ENCODE measurements around the gene EGFR.

The EGFR gene

DNA sequence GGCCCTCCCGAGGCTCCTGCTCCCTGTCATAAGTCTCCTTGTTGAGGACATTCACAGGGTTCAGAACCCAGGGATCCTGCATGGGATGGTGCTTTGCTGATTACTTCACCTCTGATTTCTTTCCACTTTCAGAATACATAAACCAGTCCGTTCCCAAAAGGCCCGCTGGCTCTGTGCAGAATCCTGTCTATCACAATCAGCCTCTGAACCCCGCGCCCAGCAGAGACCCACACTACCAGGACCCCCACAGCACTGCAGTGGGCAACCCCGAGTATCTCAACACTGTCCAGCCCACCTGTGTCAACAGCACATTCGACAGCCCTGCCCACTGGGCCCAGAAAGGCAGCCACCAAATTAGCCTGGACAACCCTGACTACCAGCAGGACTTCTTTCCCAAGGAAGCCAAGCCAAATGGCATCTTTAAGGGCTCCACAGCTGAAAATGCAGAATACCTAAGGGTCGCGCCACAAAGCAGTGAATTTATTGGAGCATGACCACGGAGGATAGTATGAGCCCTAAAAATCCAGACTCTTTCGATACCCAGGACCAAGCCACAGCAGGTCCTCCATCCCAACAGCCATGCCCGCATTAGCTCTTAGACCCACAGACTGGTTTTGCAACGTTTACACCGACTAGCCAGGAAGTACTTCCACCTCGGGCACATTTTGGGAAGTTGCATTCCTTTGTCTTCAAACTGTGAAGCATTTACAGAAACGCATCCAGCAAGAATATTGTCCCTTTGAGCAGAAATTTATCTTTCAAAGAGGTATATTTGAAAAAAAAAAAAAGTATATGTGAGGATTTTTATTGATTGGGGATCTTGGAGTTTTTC, 186.5 kb downstream of the EGFR start:
- H3K9me3 ChIP-seq (ENCODE audit: control insufficient read depth in 1 of 2, low read length in 2 of 2): no peaks in the 10 kb centered on the region
- H3K4me1 ChIP-seq (ENCODE audit: control insufficient read depth in 1 of 2, insufficient read depth in 2 of 2, low read length in 2 of 2): peaks cover 0 to 8% of the 10 kb centered on the region in 2 donors
- no peak overlapping the region for H3K27ac ChIP-seq (ENCODE audit: low read length)
- peaks cover 39 to 57% of the 10 kb centered on the region in 2 donors for H3K36me3 ChIP-seq (ENCODE audit: control insufficient read depth in 1 of 2, insufficient read depth in 2 of 2, low read length in 2 of 2)
- no peak overlapping the region for H3K4me3 ChIP-seq (ENCODE audit: low read depth in 1 of 2, low read length in 2 of 2)
- no peaks in the 10 kb centered on the region for H3K27me3 ChIP-seq (ENCODE audit: low read depth, low read length)

DNA sequence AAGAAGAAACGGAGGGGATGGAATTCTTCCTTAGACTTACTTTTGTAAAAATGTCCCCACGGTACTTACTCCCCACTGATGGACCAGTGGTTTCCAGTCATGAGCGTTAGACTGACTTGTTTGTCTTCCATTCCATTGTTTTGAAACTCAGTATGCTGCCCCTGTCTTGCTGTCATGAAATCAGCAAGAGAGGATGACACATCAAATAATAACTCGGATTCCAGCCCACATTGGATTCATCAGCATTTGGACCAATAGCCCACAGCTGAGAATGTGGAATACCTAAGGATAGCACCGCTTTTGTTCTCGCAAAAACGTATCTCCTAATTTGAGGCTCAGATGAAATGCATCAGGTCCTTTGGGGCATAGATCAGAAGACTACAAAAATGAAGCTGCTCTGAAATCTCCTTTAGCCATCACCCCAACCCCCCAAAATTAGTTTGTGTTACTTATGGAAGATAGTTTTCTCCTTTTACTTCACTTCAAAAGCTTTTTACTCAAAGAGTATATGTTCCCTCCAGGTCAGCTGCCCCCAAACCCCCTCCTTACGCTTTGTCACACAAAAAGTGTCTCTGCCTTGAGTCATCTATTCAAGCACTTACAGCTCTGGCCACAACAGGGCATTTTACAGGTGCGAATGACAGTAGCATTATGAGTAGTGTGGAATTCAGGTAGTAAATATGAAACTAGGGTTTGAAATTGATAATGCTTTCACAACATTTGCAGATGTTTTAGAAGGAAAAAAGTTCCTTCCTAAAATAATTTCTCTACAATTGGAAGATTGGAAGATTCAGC, 187.6 kb downstream of the EGFR start:
- Histone ChIP-seq H3K9me3 (ENCODE audit: control insufficient read depth in 1 of 2, low read length in 2 of 2) (no peaks in the 10 kb centered on the region), H3K4me1 (ENCODE audit: control insufficient read depth in 1 of 2, insufficient read depth in 2 of 2, low read length in 2 of 2) (peaks cover 0 to 10% of the 10 kb centered on the region in 2 donors), H3K27me3 (ENCODE audit: low read depth, low read length) (no peaks in the 10 kb centered on the region), H3K36me3 (ENCODE audit: control insufficient read depth in 1 of 2, insufficient read depth in 2 of 2, low read length in 2 of 2) (peaks cover 28 to 46% of the 10 kb centered on the region in 2 donors), H3K27ac (ENCODE audit: low read length) (no peak overlapping the region), H3K4me3 (ENCODE audit: low read depth in 1 of 2, low read length in 2 of 2) (no peak overlapping the region)

DNA sequence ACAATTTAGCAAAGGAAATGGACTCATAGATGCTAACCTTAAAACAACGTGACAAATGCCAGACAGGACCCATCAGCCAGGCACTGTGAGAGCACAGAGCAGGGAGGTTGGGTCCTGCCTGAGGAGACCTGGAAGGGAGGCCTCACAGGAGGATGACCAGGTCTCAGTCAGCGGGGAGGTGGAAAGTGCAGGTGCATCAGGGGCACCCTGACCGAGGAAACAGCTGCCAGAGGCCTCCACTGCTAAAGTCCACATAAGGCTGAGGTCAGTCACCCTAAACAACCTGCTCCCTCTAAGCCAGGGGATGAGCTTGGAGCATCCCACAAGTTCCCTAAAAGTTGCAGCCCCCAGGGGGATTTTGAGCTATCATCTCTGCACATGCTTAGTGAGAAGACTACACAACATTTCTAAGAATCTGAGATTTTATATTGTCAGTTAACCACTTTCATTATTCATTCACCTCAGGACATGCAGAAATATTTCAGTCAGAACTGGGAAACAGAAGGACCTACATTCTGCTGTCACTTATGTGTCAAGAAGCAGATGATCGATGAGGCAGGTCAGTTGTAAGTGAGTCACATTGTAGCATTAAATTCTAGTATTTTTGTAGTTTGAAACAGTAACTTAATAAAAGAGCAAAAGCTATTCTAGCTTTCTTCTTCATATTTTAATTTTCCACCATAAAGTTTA, 188.8 kb downstream of the EGFR start:
- H3K36me3 ChIP-seq (ENCODE audit: control insufficient read depth in 1 of 2, insufficient read depth in 2 of 2, low read length in 2 of 2): peaks cover 22 to 35% of the 10 kb centered on the region in 2 donors
- no peak overlapping the region for H3K27ac ChIP-seq (ENCODE audit: low read length)
- no peak overlapping the region for H3K4me3 ChIP-seq (ENCODE audit: low read depth in 1 of 2, low read length in 2 of 2)
- H3K4me1 ChIP-seq (ENCODE audit: control insufficient read depth in 1 of 2, insufficient read depth in 2 of 2, low read length in 2 of 2): peaks cover 0 to 14% of the 10 kb centered on the region in 2 donors
- no peaks in the 10 kb centered on the region for H3K9me3 ChIP-seq (ENCODE audit: control insufficient read depth in 1 of 2, low read length in 2 of 2)
- H3K27me3 ChIP-seq (ENCODE audit: low read depth, low read length): no peaks in the 10 kb centered on the region

DNA sequence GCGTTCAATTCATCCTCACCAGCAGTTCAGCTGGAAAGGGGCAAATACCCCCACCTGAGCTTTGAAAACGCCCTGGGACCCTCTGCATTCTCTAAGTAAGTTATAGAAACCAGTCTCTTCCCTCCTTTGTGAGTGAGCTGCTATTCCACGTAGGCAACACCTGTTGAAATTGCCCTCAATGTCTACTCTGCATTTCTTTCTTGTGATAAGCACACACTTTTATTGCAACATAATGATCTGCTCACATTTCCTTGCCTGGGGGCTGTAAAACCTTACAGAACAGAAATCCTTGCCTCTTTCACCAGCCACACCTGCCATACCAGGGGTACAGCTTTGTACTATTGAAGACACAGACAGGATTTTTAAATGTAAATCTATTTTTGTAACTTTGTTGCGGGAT, 190.5 kb downstream of the EGFR start:
- Histone ChIP-seq H3K9me3 (ENCODE audit: control insufficient read depth in 1 of 2, low read length in 2 of 2) (no peaks in the 10 kb centered on the region), H3K27me3 (ENCODE audit: low read depth, low read length) (no peaks in the 10 kb centered on the region), H3K4me3 (ENCODE audit: low read depth in 1 of 2, low read length in 2 of 2) (no peak overlapping the region), H3K27ac (ENCODE audit: low read length) (no peak overlapping the region), H3K4me1 (ENCODE audit: control insufficient read depth in 1 of 2, insufficient read depth in 2 of 2, low read length in 2 of 2) (peaks cover 0 to 14% of the 10 kb centered on the region in 2 donors), H3K36me3 (ENCODE audit: control insufficient read depth in 1 of 2, insufficient read depth in 2 of 2, low read length in 2 of 2) (peaks cover 20 to 31% of the 10 kb centered on the region in 2 donors)

DNA sequence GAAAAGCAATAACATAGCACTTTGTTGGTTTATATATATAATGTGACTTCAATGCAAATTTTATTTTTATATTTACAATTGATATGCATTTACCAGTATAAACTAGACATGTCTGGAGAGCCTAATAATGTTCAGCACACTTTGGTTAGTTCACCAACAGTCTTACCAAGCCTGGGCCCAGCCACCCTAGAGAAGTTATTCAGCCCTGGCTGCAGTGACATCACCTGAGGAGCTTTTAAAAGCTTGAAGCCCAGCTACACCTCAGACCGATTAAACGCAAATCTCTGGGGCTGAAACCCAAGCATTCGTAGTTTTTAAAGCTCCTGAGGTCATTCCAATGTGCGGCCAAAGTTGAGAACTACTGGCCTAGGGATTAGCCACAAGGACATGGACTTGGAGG, 191.4 kb downstream of the EGFR start:
- H3K9me3 ChIP-seq (ENCODE audit: control insufficient read depth in 1 of 2, low read length in 2 of 2): no peaks in the 10 kb centered on the region
- H3K27me3 ChIP-seq (ENCODE audit: low read depth, low read length): no peaks in the 10 kb centered on the region
- peaks cover 18 to 23% of the 10 kb centered on the region in 2 donors for H3K36me3 ChIP-seq (ENCODE audit: control insufficient read depth in 1 of 2, insufficient read depth in 2 of 2, low read length in 2 of 2)
- no peak overlapping the region for H3K27ac ChIP-seq (ENCODE audit: low read length)
- H3K4me1 ChIP-seq (ENCODE audit: control insufficient read depth in 1 of 2, insufficient read depth in 2 of 2, low read length in 2 of 2): peaks cover 0 to 14% of the 10 kb centered on the region in 2 donors
- no peak overlapping the region for H3K4me3 ChIP-seq (ENCODE audit: low read depth in 1 of 2, low read length in 2 of 2)

DNA sequence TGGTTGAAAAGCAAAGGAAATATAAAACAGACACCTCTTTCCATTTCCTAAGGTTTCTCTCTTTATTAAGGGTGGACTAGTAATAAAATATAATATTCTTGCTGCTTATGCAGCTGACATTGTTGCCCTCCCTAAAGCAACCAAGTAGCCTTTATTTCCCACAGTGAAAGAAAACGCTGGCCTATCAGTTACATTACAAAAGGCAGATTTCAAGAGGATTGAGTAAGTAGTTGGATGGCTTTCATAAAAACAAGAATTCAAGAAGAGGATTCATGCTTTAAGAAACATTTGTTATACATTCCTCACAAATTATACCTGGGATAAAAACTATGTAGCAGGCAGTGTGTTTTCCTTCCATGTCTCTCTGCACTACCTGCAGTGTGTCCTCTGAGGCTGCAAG, 191.9 kb downstream of the EGFR start:
- H3K4me1 ChIP-seq (ENCODE audit: control insufficient read depth in 1 of 2, insufficient read depth in 2 of 2, low read length in 2 of 2): peaks cover 0 to 14% of the 10 kb centered on the region in 2 donors
- H3K9me3 ChIP-seq (ENCODE audit: control insufficient read depth in 1 of 2, low read length in 2 of 2): no peaks in the 10 kb centered on the region
- no peaks in the 10 kb centered on the region for H3K27me3 ChIP-seq (ENCODE audit: low read depth, low read length)
- H3K4me3 ChIP-seq (ENCODE audit: low read depth in 1 of 2, low read length in 2 of 2): no peak overlapping the region
- peaks cover 12 to 17% of the 10 kb centered on the region in 2 donors for H3K36me3 ChIP-seq (ENCODE audit: control insufficient read depth in 1 of 2, insufficient read depth in 2 of 2, low read length in 2 of 2)
- no peak overlapping the region for H3K27ac ChIP-seq (ENCODE audit: low read length)

DNA sequence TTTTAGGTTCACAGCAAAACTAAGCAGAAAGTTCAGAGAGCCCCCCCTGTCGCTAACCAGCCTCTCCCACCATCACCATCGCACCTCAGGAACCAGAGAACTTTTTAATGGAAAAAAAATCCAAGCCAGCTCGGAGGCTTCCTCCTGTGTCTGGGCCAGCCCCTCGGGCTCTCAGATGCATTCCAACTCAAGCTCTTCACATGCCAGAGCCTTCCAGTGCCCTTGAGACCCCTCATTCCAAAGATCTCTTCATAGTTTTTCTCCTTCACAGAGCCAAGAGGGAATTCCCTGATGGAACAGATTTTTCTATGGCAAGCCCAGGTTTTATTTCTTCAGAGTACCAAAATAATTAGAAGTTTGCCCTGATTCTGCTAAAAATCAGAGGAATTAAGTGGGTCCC, 192.9 kb downstream of the EGFR start:
- peaks cover 0 to 14% of the 10 kb centered on the region in 2 donors for H3K4me1 ChIP-seq (ENCODE audit: control insufficient read depth in 1 of 2, insufficient read depth in 2 of 2, low read length in 2 of 2)
- H3K27me3 ChIP-seq (ENCODE audit: low read depth, low read length): no peaks in the 10 kb centered on the region
- no peak overlapping the region for H3K27ac ChIP-seq (ENCODE audit: low read length)
- peaks cover 2 to 7% of the 10 kb centered on the region in 2 donors for H3K36me3 ChIP-seq (ENCODE audit: control insufficient read depth in 1 of 2, insufficient read depth in 2 of 2, low read length in 2 of 2)
- H3K4me3 ChIP-seq (ENCODE audit: low read depth in 1 of 2, low read length in 2 of 2): no peak overlapping the region
- H3K9me3 ChIP-seq (ENCODE audit: control insufficient read depth in 1 of 2, low read length in 2 of 2): no peaks in the 10 kb centered on the region

DNA sequence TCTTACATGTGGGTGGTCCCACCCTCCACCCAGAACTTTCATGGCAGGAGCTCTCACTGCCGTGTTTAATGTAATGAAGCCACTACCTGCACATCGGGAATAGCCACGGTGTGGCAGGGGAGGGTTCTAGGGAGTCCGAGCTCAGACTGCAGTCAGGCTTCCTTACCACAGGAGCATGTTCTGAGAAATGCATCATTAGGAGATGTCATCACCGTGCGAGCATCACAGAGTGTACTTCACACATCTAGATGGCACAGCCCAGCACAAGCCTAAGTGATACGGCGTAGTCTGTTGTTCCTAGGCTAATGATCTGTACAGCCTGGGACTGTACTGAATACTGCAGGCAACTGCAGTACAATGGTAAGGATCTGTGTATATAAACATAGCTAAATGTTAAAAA, 193.4 kb downstream of the EGFR start:
- Histone ChIP-seq H3K4me1 (ENCODE audit: control insufficient read depth in 1 of 2, insufficient read depth in 2 of 2, low read length in 2 of 2) (peaks cover 0 to 14% of the 10 kb centered on the region in 2 donors), H3K9me3 (ENCODE audit: control insufficient read depth in 1 of 2, low read length in 2 of 2) (no peaks in the 10 kb centered on the region), H3K27ac (ENCODE audit: low read length) (no peak overlapping the region), H3K4me3 (ENCODE audit: low read depth in 1 of 2, low read length in 2 of 2) (no peak overlapping the region), H3K27me3 (ENCODE audit: low read depth, low read length) (no peaks in the 10 kb centered on the region), H3K36me3 (ENCODE audit: control insufficient read depth in 1 of 2, insufficient read depth in 2 of 2, low read length in 2 of 2) (peaks cover 0 to 7% of the 10 kb centered on the region in 2 donors)

DNA sequence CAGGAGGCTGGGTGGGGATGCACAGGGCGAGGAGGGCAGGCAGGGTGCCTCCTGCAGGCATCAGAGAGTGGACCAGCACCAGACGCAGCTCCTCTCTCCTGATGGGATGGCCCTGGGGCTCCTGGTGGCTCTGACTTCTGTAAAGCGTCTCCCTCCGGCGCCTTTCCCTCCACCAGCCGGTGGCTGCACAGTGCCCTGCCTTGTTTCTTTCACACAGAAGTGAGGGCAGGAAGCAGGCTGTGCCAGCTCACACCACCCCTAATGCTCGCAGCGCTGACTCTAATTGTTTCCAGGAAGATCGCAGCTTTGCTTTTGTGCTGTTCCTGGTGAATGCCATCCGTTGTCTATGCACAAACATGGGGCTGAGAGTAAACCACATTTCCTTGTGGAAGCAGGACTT, 194.0 kb downstream of the EGFR start:
- Histone ChIP-seq H3K36me3 (ENCODE audit: control insufficient read depth in 1 of 2, insufficient read depth in 2 of 2, low read length in 2 of 2) (peaks cover 0 to under 1% of the 10 kb centered on the region in 2 donors), H3K27ac (ENCODE audit: low read length) (no peak overlapping the region), H3K9me3 (ENCODE audit: control insufficient read depth in 1 of 2, low read length in 2 of 2) (no peaks in the 10 kb centered on the region), H3K27me3 (ENCODE audit: low read depth, low read length) (no peaks in the 10 kb centered on the region), H3K4me3 (ENCODE audit: low read depth in 1 of 2, low read length in 2 of 2) (no peak overlapping the region), H3K4me1 (ENCODE audit: control insufficient read depth in 1 of 2, insufficient read depth in 2 of 2, low read length in 2 of 2) (peaks cover 0 to 14% of the 10 kb centered on the region in 2 donors)

DNA sequence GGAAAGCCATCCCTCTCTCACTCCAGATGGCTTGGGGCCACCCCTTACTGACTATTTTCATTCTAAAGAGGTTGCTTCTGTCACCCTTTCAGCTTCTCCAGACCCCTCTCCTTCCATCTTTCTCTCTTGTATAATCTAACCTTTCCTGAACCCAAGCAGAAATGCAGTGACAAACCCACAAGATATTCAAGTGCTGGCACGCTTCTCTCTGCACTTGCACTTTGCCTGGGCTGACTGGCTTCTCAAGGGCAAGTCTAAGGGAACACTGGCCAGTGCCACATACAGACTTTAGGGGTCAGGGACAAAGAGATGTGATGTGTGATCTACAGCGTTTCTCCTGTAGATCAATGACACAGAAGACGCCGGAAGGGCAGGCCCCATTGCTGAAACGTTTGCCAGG, 195.9 kb downstream of the EGFR start:
- no peak overlapping the region for H3K4me3 ChIP-seq (ENCODE audit: low read depth in 1 of 2, low read length in 2 of 2)
- no peaks in the 10 kb centered on the region for H3K27me3 ChIP-seq (ENCODE audit: low read depth, low read length)
- H3K9me3 ChIP-seq (ENCODE audit: control insufficient read depth in 1 of 2, low read length in 2 of 2): no peaks in the 10 kb centered on the region
- no peaks in the 10 kb centered on the region for H3K36me3 ChIP-seq (ENCODE audit: control insufficient read depth in 1 of 2, insufficient read depth in 2 of 2, low read length in 2 of 2)
- no peak overlapping the region for H3K27ac ChIP-seq (ENCODE audit: low read length)
- peaks cover 0 to 10% of the 10 kb centered on the region in 2 donors for H3K4me1 ChIP-seq (ENCODE audit: control insufficient read depth in 1 of 2, insufficient read depth in 2 of 2, low read length in 2 of 2)

DNA sequence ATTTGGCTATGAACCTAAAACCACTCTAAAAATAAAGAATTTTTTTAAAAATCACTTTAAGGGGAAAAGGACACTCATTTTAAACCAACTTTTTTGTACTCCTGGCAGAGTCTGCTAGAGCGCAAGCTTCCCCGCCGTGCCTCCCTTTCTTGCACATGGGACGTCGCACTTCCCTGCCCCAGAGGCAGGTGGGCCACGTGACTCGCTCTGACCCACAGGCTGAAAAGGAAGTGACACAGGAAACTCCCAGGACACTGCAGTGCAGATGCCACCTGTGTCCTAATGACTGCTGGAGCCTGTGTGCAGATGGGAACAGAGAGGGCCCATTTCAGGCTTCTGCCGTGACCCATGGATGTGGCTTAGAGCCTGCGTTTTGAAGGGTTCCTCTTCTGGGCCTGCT, 204.2 kb downstream of the EGFR start:
- H3K27me3 ChIP-seq (ENCODE audit: low read depth, low read length): no peaks in the 10 kb centered on the region
- no peak overlapping the region for H3K27ac ChIP-seq (ENCODE audit: low read length)
- H3K4me3 ChIP-seq (ENCODE audit: low read depth in 1 of 2, low read length in 2 of 2): no peak overlapping the region
- H3K36me3 ChIP-seq (ENCODE audit: control insufficient read depth in 1 of 2, insufficient read depth in 2 of 2, low read length in 2 of 2): no peaks in the 10 kb centered on the region
- no peaks in the 10 kb centered on the region for H3K9me3 ChIP-seq (ENCODE audit: control insufficient read depth in 1 of 2, low read length in 2 of 2)
- no peaks in the 10 kb centered on the region for H3K4me1 ChIP-seq (ENCODE audit: control insufficient read depth in 1 of 2, insufficient read depth in 2 of 2, low read length in 2 of 2)
